Measurements from ENCODE around the gene IL9R.
"Not testable (repeated sequence)": the region's sequence is repeated elsewhere in the genome, so short reads cannot be mapped to it uniquely, and the experiment has no call there.

- TF ChIP-seq POLR2A, CTCF (IDR thresholded peaks at IDR 0.05): not testable (repeated sequence)
Observed at GRCh38 chrX:155972241-155972640, 25.3 kb upstream of the IL9R start.
